Mucosa of gallbladder (tissue), 1 donor: ENCODE measurements around the gene PCARE. TPM values are rescaled to one million over a fixed set of nuclear protein-coding genes. Genes with fewer than 3 reads are reported as not detected.
"Not testable (repeated sequence)": the region's sequence is repeated elsewhere in the genome, so short reads cannot be mapped to it uniquely, and the experiment has no call there.

Source experiments
- DNase-seq: peaks from one replicate; pipeline ENCODE4 v3.0.0-alpha.2; 2020; ENCODE audit warnings: low spot score
- total RNA-seq: library from RNA; stranded (reverse); gene quantifications from one replicate; pipeline ENCODE4 v1.2.1, GENCODE V29; 2021
- donor health status: DM: no; HTN: no; CAD: no.

Gene PCARE
- not detected for total RNA-seq

DNA sequence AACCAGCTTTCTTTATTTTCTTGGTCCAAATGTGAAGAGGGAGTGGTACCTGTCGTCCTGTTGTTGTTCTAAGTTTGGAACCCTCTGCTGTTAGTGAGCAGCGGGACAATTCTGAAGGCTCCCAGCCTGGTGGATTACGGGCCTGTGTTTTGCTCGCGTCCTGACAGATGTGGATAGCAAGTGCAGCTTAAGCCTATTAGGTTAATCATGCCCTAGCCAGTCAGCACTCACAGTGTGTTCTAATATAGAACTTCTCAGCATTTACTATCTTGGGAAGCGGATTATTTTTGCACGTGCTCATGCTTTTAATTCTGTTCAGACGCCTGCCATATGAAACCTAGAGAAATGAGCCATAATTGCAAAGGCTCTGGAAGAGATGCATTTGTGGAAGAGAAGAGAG, at the start of gene PCARE:
TSS of gene PCARE (minus strand) at position 113 of the 400 bp plus-strand sequence. CDS start 262 bp downstream, outside the sequence.
- no peak for DNase-seq

DNA sequence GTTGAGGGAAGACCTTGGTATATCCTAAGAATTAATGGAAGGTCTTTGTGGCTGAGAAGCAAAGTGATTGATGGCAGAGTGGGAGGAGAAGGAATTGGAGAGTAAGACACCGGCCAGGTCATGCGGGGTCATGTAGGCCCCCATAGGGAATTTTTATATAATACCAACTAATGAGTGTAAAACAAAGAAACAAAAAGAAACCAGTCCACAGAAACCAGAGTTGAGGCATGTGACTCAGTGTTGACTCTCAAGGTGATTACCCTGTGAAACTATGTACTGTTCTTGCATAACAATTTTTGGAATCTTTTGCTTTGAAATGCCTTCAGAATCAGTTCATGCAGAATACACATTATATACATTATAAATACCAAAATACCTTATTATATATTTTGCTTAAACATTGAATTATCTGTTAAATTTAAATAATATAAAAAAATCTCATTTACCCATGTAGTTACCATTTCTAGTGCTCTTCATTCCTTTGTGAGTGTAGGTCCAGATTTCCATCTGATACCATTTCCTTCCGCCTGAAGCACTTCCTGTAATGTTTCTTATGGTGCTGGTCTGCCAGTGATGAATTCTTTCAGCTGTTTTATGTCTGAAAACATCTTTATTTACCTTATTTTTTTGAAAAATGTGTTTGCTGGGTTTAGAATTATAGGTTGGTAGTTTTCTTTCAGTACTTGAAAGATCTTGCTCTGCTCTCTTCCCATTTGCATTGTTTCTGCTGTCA, 49.5 kb upstream of the PCARE start:
- DNase-seq = no peak

DNA sequence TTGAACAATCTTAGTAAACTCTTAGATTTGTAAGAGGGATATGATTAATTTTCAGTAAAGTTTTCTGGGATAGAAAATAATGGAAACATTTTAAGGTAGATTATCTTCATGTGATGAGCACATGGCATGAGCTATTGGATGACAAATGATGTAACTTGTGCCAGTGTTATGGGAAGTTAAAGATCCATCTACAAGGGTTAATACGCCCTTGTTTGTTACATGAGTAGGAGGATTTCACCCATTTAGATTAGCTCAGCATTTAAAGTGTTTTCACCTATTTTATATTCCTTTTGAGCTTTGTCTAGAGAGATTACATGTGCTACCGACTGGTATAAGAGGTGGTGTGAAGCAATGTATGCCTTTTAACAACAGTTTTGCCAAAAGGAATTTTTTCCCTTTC, 46.5 kb upstream of the PCARE start:
- DNase-seq = no peak

DNA sequence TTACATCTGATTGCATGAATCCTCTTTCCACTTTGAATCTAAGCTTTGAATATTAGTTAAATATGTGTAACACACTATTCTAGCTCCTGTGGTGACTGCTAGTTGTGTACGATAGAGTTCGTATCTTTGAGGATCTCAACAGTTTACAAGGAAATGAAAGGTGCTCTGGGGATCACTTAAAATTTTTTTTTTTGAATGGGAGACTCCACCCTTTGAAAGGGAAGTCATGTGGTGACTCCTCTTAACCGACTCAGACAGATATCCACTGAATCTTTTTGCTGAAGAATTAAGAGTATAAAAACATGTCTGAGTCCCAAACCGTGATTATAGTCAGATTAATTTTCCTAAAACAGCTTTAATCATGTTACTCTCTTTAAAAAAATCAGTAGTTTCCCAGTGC, 44.9 kb upstream of the PCARE start:
- DNase-seq = no peak

DNA sequence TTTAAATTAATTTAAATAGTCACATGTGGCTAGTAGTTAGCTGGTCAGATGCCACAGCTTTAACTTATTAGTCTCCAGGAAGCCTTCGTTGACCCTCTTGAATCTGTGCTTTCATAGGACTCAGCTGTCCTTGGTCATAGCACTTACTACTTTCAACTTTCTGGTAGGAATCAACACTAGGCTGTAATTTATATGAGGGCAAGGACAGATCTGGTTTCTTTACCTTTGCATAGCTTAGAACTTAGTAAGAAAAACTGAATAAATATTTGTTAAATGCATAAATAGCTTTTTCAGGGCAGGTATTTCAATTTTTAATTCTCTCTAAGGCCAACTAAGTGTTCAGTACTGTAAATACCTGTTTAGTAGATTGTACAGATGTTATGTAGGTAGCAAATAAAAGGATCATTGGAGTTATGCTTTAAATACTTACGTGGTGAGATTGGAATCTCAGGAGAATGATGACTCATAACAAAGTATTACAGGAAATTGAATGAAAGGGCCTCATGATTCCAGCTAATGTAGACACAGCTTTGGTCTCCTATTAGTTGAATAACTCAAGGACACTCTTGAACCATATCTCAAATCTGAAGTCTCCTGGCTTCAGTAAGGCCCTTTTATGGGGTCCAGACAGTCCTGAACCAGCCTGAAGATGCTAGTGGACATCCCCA, 43.4 kb upstream of the PCARE start:
- no peak for DNase-seq

DNA sequence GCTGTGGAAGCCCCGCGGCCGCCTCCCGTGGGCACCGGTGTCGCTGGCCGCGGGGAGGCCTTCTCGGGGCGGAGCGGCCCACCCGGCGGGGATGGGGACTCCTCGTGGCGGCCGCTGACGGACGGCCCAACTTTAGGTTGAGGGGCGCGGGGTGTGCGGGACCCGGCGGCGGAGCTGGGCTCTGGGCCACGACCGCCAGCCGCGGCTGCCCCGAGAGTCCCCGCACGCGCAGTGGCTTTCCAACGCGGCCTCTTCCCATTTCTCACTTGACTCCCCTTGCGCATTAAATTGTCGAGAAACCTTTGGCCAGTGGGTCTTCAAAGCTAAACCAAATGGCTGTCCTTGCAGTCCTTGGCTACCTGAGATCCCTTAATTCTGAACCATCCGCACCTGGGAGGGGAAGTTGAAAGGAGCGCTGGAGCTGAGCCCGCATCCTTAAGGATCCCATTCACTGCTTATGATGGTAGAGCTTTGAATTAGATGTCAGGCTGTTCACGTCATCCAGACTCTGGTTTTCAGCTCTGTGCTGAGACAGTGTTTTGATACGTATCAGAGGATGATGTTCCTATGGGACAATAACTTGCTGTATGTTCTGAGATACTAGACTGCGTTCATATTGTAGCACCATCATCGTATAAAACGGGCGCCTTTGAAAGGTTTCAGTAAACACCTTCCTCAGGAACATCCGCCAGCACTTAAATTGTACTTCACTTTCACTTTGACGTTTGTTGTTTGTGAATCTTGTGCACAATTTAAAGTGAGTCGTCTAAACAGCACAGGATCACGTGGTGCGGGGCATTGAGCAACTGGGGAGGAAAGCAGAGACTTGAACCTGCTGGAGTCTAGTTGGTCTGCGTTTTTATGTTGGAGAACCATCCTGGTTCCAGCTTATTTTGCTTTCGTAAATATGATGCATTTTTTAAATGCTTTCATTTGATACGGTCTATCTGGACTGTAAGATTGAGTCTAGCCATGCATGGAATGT, 41.8 kb upstream of the PCARE start:
- DNase-seq = peak; percentile 81

DNA sequence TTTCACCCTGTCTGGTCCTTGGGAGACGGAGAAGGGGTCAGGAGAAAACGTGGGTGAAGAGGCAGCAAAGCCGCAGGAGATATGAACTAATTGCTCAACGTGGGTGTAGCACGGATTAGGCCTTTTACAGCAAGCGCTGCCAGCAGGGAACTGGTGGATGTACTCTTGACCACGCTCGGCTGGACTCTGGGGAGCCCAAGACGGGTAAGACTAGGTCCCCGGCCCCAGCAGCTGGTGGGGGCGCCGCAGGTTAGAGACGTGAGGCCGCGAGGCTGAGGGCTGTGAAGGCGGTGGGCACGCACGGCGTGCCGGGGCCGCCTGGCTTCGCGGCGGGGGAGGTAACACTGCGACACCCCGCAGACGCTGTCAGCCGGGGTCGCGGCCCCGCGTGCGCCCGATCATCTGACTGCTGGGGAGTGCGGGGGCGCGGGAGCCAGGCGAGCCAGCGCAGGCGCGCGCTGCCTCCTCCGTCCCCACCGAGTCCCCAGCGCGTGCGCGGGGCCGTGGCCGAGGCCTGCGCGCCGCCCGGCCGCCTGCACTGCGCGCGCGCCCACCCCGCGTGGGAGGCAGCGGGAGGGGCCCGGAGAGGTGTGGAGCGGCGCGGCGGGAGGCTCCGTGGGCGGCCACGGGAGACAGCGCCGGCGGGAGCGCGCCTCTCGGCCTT, 40.8 kb upstream of the PCARE start, which contains the start of gene CLIP4:
TSS of gene CLIP4 (plus strand) at position 470 of the 664 bp plus-strand sequence. CDS start 5,974 bp downstream, outside the sequence.
- peak; percentile 34 for DNase-seq

DNA sequence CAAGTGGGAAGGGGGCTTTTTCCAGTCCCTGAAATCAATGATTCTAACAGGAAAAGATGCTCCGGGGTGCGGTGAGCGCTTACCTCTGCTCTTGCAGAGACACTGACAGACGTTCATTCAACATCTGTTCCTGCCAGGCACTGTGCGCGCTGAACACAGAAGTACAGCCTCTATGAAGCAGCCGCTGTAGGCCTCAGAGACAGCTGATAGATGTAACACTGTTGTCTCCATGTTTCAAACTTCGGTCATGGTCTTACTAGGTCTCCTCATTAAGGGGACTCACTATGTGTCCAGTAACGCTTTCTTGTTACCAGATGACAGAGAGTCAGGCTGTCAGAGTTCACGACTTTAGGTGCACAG, 40.2 kb upstream of the PCARE start:
- no peak for DNase-seq

DNA sequence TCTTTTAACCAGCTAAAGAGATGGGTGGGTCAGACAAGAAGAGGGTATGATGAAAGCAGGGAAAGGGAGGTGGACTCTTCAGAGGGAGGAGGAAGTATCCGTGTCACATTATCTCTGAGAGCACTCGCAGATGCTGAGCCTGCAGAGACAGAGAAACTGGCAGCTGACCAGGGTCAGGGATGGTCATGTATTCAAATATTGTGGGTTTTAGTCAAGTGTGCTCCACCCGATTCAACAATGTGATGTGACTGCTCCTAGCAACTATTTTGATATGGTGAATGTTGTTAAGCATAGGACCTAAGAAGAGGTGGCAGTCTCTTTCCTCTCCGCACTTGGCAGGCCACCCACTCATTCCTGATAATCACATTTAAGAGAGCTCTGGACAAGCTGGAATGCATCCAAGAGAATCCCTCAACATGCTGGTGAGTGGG, 39.6 kb upstream of the PCARE start:
- DNase-seq = peak; percentile 68

DNA sequence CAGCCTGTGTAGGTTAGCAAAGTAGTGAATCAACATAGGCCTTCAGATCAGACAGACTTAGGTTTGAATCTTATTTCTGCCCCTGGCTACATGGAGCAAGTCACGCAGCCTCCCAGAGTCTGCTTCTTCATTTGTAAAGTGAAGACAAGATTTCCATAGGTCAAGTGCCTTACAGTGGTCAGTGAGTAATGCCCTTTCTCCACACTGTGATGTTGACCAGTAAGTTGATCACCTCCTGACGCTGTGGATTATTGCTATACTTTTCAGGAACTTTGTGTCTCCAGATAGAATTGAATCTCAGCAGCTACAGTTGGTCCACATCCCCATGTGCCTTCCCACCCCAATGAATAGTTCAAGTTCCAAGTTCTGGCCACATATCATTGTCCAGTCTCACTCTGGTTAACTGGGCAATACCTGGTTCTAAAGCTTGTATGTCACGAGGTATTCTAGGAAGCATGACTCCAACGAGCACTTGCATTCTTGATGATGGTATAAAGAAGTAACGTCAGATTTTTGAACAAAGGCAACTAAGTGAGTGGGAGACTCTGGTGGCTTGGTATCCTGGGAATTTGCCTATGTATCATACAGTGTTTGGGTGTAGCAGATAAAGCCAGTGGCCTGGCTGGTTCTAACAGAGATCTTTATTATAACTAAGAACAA, 38.8 kb upstream of the PCARE start:
- no peak for DNase-seq

DNA sequence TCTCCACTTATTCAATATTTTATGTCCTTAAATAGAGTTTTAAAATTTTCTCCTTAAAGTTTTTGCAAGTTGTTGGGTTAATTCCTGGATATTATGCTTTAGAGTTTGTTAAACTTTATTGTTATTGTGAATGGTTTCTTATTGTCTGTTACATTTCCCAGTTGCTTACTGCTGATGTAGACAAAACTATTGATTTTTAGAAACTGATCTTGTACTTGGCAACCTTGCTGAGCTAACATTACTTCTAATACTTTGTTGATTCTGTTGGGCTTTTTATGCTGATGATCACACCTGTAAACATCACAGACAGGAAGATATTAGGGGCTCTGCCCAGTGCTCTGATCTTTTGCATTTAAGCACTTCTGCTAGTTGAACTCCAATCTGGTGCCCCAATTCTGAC, 38.1 kb upstream of the PCARE start:
- no peak for DNase-seq

DNA sequence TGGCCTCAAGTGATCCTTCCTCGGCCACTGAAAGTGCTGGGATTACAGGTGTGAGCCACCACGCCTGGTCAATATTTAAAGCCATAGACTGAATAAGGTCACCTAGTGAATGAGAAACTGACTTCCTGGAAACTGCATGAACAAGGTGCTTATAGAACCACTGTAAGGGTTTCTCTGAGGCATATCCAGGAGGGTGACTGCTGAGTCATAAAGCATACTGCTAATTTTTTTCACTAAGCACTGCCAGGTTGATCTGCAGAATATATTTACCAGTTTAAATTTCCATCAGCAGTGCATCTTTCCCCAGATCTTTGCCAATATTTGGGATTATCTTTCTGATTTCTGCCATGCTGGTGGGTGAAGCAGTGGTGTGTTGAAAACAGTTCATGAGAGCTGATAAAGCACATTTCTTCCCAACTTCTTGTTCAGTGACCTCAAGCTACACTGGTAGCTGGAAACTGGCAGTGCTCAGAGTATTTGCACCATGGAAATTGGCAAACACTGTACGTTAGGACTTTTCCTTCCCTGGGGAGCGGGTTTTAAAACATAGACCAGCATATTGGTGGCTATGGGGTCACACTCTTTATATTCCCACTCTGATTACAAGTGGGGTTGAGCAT, 36.7 kb upstream of the PCARE start:
- no peak for DNase-seq

DNA sequence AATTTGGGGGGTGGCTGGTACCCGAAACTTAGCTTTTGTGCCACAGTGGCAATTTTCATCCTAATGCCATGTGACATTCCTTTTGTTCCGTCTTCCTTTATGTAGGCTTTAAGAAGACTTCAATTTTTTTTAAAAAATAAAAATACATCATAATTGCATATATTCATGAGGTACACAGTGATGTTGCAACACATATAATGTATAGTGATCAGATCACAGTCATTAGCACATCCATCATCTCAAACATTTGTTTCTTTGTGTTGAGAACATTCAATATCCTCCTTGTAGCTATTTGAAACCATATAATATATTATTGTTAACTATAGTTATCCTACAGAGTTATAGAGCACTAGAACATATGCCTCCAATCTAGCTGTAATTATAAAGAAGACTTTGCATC, 34.9 kb upstream of the PCARE start:
- DNase-seq = no peak

DNA sequence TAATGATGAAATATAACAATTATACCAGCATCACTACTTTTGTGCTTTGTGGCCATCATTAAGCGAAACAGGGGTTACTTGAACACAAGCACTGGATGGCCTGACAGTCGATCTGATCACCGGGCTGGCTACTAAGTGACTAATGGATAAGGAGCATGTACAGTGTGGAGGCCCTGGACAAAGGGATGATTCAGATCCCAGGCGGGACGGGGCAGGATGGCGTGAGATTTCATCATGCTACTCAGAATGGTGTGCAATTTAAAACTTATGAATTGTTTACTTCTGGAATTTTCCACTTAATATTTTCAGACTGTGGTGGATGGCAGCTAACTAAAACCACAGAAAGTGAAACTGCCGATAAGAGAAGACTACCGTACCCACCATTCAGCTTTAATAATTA, 33.9 kb upstream of the PCARE start:
- no peak for DNase-seq

DNA sequence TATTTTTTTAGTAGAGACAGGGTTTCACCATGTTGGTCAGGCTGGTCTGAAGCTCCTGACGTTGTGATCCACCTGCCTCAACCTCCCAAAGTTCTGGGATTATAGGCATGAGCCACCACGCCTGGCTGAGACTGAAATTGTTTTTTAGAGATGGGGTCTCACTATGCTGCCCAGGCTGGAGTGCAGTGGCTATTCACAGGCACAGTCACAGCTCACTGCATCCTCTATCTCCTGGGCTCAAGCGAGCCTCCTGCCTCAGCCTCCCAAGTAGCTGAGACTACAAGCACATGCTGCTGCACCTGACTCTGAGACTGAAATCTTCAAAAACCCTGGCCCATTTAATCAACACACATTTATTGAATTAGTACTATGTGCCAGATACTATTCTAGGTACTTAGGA, 33.2 kb upstream of the PCARE start:
- not testable (repeated sequence) for DNase-seq

DNA sequence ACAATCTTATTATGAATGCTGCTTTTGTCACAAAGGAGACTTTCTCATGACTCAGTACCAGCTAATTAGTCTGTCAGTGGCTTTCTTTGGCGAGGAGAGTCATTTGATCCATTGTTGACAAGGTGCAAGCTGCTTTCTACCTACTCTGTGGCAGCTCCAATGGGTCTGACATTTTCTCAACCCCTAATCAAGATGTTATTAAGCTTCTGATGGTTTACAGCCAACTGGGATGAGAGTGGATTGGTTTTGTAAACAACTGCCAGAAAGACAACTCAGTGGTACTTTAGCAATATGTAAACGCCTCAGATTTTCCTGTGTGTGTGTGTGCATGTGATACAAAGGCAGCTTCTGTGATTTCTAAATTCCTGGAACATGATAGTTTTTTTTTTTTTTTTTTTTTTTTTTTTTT, 32.7 kb upstream of the PCARE start:
- DNase-seq = no peak

DNA sequence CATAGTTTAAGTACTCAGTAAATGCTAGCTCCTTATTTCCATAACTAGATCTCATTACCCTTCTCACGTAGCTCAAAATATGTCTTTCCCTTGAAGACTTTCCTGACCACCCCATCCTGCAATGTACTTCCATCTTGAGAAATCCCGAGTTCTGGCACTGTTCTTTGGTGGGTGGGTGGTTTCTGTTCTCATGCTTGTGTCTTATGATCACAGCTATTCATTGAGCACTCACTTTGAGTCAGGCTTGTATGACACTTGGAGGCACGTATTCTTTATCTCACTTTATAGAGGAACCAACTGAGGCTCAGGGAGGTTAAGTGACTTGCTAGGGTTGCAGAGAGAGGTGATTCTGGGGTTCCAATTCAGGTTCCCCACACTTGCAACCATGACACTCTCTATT, 31.9 kb upstream of the PCARE start:
- no peak for DNase-seq

DNA sequence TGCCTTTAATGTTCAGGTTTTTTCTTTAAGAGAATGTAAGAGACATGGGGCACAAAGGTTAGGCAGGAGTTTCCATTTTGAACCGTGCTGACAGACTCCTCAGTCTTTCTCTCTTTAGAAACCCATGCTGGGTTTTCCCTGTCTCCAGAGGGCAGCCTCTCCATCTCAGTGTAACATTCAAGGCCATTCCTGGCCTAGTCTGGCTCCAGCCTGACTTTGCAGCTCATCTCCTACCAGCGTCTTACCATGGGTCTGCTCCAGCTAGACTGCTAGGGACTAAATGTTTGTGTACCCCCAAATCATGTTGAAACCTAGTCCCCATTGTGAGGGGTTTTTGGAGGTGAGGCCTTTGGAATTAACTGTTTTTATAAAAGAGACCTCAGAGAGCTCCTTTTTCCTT, 31.1 kb upstream of the PCARE start:
- no peak for DNase-seq

DNA sequence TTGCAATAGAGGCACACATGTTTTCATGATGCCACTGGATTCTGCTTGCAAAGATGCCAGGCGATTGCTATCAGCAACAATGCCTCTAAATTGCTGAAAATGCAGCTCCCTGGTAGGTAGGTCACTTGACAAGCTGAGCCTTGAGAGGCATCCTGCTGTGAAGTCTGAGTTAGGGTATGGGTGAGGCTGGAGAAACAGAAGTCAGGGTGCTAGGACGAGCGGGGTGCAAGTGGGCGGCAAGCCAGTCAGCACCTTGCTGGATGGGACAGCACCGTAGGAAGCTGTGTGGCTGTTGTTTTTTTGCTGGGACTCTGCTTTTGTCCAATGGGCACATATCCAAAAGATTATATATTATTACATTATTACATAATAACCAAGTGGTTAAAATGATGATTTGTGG, 30.4 kb upstream of the PCARE start:
- no peak for DNase-seq

DNA sequence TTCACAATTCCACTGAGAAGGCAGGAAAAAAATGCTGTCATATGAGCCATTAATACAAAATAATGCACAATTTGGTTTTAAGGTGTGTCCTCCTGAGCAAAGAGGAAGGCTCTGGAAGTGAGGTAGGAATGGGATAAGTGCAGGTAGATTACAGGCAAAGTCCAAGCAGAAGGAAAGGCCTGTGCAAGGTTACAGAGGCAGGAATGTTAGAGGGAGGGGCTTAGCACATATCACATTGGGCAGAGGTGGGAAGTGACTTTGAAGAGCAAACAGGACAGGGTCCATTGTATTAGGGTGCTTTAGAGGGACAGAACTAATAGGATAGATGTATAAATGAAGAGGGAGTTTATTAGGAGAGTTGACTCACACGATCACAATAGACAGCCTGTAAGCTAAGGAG, 26.2 kb upstream of the PCARE start:
- DNase-seq = no peak

DNA sequence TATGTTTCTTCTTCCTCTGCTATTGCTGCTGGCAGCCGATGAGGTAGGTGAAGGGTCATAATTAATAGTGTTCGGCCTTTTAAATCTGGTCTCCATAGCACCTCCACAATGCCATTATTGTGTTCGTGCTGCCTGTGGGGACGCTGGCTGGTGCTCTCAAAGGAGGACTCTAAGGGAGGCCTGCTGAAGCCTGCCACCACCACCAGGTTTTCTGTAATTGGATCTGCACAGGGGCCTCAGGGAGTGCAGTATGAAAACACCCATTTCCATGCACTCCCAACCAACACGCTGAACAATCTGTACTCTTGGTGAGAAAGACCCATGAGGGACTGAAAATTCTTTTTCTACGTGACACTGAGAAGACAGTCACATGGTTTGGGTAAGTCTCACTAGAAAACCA, 23.2 kb upstream of the PCARE start:
- no peak for DNase-seq
